ENCODE results near the gene ZNF280A.

Gene ZNF280A

DNA sequence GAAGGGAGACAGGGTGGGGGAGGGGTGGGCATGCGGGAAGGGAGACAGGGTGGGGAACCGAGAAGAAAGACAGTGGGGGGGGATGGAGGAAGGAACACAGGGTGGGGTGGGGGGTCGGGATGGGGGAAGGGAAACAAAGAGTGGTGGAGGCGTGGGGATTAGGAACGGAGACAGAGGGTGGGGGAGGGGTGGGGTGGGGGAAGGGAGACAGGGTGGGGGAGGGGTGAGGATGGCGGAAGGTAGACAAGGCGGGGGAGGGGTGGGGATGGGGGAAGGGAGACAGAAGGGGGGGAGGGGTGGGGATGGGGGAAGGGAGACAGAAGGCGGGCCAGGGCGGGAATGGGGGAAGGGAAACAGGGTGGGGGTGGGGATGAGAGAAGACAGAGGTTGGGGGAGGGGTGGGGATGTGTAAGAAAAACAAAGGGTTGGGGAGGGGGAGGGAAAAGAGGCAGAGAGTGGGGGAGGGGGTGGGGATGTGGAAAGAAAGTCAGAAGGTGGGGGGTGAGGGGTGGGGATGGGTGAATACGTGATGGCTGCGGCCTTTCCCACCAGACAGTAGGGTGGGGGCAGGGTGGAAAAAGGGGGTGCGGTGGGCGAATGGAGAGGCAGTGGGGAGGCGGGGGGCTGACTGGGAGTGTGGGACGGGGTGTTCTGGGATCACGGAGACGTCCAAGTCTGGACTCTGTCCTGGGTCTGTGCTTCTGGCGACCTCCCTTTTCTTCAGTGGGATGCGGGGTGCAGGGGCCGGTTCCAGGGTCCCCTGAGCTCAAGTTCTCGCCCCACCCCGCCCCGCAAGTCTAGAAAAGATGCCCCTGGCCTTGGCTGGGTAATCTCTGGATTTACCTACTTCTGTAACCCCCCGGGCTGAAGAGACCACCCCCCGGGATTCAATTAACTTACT lies 38.3 kb upstream of the ZNF280A start:
- Histone ChIP-seq H3K9ac (no peak overlapping the region; the same call in 1 of the 2 replicates), H4K20me1 (ENCODE audit: insufficient read depth) (no peaks in the 10 kb centered on the region), H3K27me3 (ENCODE audit: insufficient read depth, low read depth) (no peaks in the 10 kb centered on the region), H3K4me3 (IDR thresholded peaks at IDR 0.05; ENCODE audit: insufficient read depth, low read depth, low read length) (no peak overlapping the region), H3K4me2 (no peak overlapping the region; the same call in 1 of the 2 replicates), H3K27ac (no peak overlapping the region), H3K79me2 (ENCODE audit: insufficient read depth, low read depth) (no peaks in the 10 kb centered on the region), H2AFZ (ENCODE audit: low read depth) (peak overlapping the region; percentile 52; the same call in 1 of the 2 replicates), H3K36me3 (ENCODE audit: insufficient read depth) (no peaks in the 10 kb centered on the region), H3K4me1 (ENCODE audit: low read depth, poor library complexity, severe bottlenecking) (no peaks in the 10 kb centered on the region)
- TF ChIP-seq, protein P1, sequence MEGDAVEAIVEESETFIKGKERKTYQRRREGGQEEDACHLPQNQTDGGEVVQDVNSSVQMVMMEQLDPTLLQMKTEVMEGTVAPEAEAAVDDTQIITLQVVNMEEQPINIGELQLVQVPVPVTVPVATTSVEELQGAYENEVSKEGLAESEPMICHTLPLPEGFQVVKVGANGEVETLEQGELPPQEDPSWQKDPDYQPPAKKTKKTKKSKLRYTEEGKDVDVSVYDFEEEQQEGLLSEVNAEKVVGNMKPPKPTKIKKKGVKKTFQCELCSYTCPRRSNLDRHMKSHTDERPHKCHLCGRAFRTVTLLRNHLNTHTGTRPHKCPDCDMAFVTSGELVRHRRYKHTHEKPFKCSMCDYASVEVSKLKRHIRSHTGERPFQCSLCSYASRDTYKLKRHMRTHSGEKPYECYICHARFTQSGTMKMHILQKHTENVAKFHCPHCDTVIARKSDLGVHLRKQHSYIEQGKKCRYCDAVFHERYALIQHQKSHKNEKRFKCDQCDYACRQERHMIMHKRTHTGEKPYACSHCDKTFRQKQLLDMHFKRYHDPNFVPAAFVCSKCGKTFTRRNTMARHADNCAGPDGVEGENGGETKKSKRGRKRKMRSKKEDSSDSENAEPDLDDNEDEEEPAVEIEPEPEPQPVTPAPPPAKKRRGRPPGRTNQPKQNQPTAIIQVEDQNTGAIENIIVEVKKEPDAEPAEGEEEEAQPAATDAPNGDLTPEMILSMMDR (conservative IDR thresholded peaks at IDR 0.05; ENCODE audit: low read depth, low read length): no peak

DNA sequence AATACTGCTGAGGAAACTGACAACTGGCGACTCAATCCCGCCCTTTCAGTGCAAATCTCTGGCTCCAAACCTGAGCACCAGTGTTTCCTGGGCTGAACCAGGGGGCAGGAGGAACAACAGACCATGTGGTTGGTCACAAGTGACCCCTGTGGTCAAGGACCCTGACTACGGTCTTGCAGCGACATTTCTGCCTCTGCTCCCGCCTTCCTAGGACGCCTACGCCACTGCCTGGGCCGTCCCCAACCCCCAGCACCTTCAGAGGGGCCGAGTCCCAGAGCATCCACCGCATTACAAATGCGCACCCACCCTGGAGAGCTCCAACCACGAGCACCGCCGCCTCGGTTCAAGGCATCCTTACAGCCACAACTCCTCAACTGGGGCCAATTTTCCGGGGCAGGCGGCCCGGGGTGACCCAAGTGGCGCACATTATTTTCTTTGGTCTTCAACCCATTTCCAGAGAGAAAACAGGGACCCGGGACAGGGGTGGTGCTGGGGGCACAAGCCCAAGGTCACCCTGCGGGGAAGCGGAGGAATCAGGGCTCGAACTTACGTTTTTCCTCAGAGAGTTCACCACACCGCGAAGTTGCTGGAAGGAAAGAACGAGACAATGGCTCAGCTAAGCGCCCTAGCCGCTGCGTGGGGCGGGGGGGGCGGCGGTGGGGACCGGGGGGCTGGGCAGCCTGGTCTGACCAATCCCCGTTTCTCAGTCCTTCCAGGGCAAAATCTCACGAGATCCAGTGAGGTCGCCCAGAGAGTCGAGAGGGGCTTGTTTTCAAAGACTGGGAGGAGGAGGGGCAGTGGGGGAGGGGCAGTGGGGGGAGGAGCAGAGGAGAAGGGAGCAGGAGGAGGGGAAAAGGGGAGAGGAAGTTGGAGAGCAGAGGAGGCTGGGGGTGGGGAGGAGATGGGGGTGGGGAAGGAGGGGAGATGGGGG lies 37.2 kb upstream of the ZNF280A start:
- Histone ChIP-seq H3K4me3 (IDR thresholded peaks at IDR 0.05; ENCODE audit: insufficient read depth, low read depth, low read length) (no peak overlapping the region), H2AFZ (ENCODE audit: low read depth) (no peak overlapping the region), H3K4me1 (ENCODE audit: low read depth, poor library complexity, severe bottlenecking) (no peaks in the 10 kb centered on the region), H4K20me1 (ENCODE audit: insufficient read depth) (no peaks in the 10 kb centered on the region), H3K27me3 (ENCODE audit: insufficient read depth, low read depth) (no peaks in the 10 kb centered on the region), H3K36me3 (ENCODE audit: insufficient read depth) (no peaks in the 10 kb centered on the region), H3K4me2 (no peak overlapping the region), H3K27ac (no peak overlapping the region), H3K9ac (no peak overlapping the region), H3K79me2 (ENCODE audit: insufficient read depth, low read depth) (no peaks in the 10 kb centered on the region)
- TF ChIP-seq, protein P1 (conservative IDR thresholded peaks at IDR 0.05; ENCODE audit: low read depth, low read length): no peak

DNA sequence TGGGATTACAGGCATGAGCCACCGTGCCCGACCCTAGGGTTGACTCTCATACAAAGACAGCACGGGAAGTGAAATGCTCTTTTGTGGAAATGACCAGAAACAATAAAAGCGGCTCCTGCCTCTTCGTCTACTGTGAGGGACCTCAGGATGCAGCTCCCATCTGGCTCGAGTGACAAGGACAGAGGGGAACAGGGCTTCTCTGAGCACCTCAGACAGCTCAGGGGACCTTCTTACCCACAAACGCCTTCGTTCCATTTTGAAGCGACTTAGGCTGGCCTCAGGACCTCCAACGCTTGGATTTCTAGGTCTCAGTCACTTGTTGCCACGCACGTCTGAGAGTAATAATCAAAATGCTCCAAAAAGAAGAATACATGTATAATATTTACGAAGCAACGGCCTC lies 36.5 kb upstream of the ZNF280A start:
- TF ChIP-seq, protein P1 (conservative IDR thresholded peaks at IDR 0.05; ENCODE audit: low read depth, low read length): no peak
- no peak overlapping the region for H3K9ac ChIP-seq
- no peaks in the 10 kb centered on the region for H3K27me3 ChIP-seq (ENCODE audit: insufficient read depth, low read depth)
- no peak overlapping the region for H3K4me3 ChIP-seq (IDR thresholded peaks at IDR 0.05; ENCODE audit: insufficient read depth, low read depth, low read length)
- H2AFZ ChIP-seq (ENCODE audit: low read depth): no peak overlapping the region
- H3K4me2 ChIP-seq: no peak overlapping the region
- no peaks in the 10 kb centered on the region for H3K79me2 ChIP-seq (ENCODE audit: insufficient read depth, low read depth)
- H3K4me1 ChIP-seq (ENCODE audit: low read depth, poor library complexity, severe bottlenecking): no peaks in the 10 kb centered on the region
- no peak overlapping the region for H3K27ac ChIP-seq
- H3K36me3 ChIP-seq (ENCODE audit: insufficient read depth): no peaks in the 10 kb centered on the region
- H4K20me1 ChIP-seq (ENCODE audit: insufficient read depth): no peaks in the 10 kb centered on the region

DNA sequence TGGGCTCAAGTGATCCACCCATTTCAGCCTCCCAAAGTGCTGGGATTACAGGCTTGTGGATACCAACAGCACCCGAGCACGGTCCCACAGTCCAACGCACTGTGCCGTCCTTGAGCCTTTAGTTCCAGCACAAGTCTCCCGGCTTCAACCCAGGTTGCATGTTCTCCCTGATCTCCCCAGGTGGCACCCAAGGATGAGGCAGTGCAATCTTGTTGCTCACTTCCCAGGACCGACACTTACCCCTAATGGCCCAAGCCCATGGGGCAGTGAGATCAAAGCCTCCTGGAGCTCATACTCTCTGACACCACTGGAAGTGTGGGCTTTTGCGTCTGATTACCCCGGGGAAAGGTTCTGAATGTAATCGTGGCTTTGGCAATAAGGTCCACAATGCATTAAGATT lies 35.5 kb upstream of the ZNF280A start:
- no peaks in the 10 kb centered on the region for H3K27me3 ChIP-seq (ENCODE audit: insufficient read depth, low read depth)
- H3K4me3 ChIP-seq (IDR thresholded peaks at IDR 0.05; ENCODE audit: insufficient read depth, low read depth, low read length): no peak overlapping the region
- H3K36me3 ChIP-seq (ENCODE audit: insufficient read depth): no peaks in the 10 kb centered on the region
- no peaks in the 10 kb centered on the region for H4K20me1 ChIP-seq (ENCODE audit: insufficient read depth)
- H3K27ac ChIP-seq: no peak overlapping the region
- no peak overlapping the region for H2AFZ ChIP-seq (ENCODE audit: low read depth)
- TF ChIP-seq, protein P1 (conservative IDR thresholded peaks at IDR 0.05; ENCODE audit: low read depth, low read length): no peak
- H3K79me2 ChIP-seq (ENCODE audit: insufficient read depth, low read depth): no peaks in the 10 kb centered on the region
- no peaks in the 10 kb centered on the region for H3K4me1 ChIP-seq (ENCODE audit: low read depth, poor library complexity, severe bottlenecking)
- no peak overlapping the region for H3K4me2 ChIP-seq
- H3K9ac ChIP-seq: no peak overlapping the region
